Measurements from ENCODE around the gene UPK3B.
"Not testable (repeated sequence)": the region's sequence is repeated elsewhere in the genome, so short reads cannot be mapped to it uniquely, and the experiment has no call there.

DNA sequence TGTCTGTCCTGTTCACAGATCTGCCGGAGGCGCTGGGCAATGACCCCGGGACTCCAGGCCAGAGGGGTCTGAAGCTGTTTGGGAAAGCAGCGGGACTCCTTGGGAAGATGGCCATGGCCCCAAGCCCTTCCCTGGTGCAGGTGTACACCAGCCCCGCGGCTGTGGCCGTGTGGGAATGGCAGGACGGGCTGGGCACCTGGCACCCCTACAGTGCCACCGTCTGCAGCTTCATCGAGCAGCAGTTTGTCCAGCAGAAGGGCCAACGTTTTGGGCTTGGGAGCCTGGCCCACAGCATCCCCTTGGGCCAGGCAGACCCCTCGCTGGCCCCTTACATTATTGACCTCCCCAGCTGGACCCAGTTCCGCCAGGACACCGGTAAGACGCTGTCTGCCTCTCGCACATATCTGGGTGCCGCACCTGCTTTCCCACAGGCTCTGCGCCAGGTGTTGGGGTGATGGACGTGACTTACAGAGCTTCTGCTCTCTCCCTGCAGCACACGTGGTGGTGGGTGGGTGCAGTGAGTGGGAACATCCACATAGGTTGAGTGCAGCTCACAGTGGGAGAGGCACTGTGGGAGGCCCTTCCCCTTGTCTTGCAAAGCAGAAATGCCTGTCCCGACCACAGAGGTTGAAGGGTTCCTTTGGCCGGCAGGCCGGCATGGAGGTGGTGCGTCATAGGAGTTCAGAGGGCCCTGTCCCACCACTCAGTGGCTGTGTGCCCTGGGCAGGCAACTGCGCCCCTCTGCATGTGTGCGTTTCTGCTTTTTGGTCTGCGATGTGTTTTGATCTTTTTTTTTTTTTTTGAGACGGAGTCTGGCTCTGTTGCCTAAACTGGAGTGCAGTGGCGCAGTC is 29.7 kb upstream of the UPK3B start:
- TF ChIP-seq, protein P1, sequence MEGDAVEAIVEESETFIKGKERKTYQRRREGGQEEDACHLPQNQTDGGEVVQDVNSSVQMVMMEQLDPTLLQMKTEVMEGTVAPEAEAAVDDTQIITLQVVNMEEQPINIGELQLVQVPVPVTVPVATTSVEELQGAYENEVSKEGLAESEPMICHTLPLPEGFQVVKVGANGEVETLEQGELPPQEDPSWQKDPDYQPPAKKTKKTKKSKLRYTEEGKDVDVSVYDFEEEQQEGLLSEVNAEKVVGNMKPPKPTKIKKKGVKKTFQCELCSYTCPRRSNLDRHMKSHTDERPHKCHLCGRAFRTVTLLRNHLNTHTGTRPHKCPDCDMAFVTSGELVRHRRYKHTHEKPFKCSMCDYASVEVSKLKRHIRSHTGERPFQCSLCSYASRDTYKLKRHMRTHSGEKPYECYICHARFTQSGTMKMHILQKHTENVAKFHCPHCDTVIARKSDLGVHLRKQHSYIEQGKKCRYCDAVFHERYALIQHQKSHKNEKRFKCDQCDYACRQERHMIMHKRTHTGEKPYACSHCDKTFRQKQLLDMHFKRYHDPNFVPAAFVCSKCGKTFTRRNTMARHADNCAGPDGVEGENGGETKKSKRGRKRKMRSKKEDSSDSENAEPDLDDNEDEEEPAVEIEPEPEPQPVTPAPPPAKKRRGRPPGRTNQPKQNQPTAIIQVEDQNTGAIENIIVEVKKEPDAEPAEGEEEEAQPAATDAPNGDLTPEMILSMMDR (IDR thresholded peaks at IDR 0.05 in 8 of 11, conservative IDR thresholded peaks at IDR 0.05 in 3 of 11) = not testable (repeated sequence)
- not testable (repeated sequence) for TF ChIP-seq POLR2AphosphoS5, POLR2A (IDR thresholded peaks at IDR 0.05)

Data from spleen (tissue), 7 donors.